Fibroblast of villous mesenchyme (primary cell): ENCODE results near the gene EPHA4. TPM values are rescaled to one million over a fixed set of nuclear protein-coding genes. Genes with fewer than 3 reads are reported as not detected.
A peak's percentile ranks its signal among the peaks of the same experiment; 100 is the strongest.

Experiments
- DNase-seq: peaks from one replicate; pipeline ENCODE4 v3.0.0-alpha.2; 2010; ENCODE audit warnings: low read depth
- H3K4me3 ChIP-seq: 2 replicates; pipeline ENCODE4 v1.5.1; 2011; ENCODE audit warnings: low read depth, mild to moderate bottlenecking, low read length
- CTCF ChIP-seq: IDR thresholded peaks from 2 replicates; pipeline ENCODE4 v1.5.1; 2012; ENCODE audit warnings: low read depth, mild to moderate bottlenecking, low read length; ENCODE audit not compliant: insufficient read depth
- total RNA-seq: library from RNA; depleted of rRNA; stranded (reverse); fragments of >200 nt; gene quantifications from 2 replicates; pipeline ENCODE4 v1.2.3, GENCODE V29; 2012

The EPHA4 gene
- total RNA-seq: 1.9 and 17.3 TPM in 2 replicates

DNA sequence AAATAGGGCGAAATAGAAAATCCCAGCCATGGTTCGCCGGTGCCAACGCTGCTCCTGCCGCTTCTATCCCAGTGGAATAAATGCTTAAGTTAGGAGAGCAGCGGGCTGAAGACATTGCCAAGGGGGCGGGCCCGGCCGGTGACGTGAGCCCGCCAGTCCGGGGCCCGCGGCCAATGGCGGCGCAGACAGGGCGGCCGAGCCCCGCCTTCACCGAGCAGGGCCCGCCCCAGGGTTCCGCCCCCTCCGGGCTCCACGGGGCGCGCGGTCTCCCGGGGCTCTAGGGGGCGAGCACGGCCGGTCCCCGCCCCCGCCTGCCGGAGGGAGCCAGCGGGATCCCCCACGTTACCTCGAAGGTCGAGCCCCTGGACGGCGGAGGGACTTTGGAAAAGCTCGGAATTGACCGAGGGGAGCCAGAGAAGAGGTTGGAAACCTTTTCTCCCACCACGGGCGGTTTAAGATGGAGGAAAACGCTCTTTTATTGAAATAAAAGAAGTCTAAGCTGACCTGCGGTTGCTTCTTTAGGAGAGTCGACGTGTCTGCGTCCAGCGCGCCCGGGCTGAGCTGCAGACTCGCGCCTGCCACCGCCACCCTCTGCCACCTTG is at the start of gene EPHA4:
TSS of gene EPHA4 (minus strand) at position 86 of the 602 bp plus-strand sequence. CDS start at position 30, 56 bp downstream.
- peak within 1 kb of the TSS; percentile 64 for H3K4me3 ChIP-seq
- no peak for TF ChIP-seq CTCF
- peak; percentile 73 for DNase-seq

- TF ChIP-seq CTCF: no peak
- DNase-seq: no peak
- H3K4me3 ChIP-seq: no peak overlapping the region
These were observed 45.9 kb upstream of the EPHA4 start for GRCh38 chr2:221618007-221618406.

- TF ChIP-seq CTCF: no peak
- DNase-seq: no peak
- H3K4me3 ChIP-seq: no peak overlapping the region
These were observed 44.5 kb upstream of the EPHA4 start for GRCh38 chr2:221616561-221616960.

- DNase-seq: no peak
- H3K4me3 ChIP-seq: no peak overlapping the region
- no peak for TF ChIP-seq CTCF
These were observed 42.2 kb upstream of the EPHA4 start for GRCh38 chr2:221614274-221614673.

DNA sequence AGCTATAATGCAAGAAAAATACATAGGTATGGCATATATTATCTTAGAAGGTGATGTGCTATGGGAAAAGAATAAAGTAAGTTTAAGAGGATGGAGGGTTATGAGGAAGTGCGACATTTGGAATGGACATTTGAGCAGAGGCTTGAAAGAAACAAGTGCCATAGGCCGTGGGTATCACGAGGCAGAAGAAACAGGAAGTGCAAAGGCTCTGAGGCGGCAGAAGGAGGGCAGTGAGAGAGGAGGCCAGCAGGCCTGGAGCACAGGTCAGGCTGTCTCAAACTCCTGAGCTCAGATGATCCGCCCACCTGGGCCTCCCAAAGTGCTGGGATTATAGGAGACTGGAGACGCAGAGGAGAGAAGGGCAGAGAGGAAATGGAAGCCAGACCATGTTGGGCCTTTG is 40.7 kb upstream of the EPHA4 start:
- no peak for TF ChIP-seq CTCF
- H3K4me3 ChIP-seq: no peak overlapping the region
- no peak for DNase-seq

DNA sequence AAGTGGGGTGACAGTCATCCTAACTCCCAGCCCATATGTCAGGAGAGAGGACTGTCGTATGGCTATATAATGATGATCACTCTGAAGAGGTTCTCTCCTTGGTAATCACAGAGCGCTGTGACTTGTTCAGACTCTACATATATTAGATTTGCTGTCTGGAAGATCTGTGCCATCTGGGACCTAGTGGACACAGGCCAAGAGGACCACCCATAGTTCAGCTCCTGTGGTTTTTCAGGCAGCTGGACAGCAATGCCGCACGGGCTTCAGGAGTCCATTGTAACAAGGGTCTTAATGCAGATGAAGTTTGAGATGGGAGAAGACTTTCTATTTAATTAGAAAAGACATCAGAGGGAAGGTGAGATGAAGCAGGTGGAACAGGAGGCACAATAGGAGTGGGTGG is 40.1 kb upstream of the EPHA4 start:
- no peak for TF ChIP-seq CTCF
- no peak for DNase-seq
- H3K4me3 ChIP-seq: no peak overlapping the region

- H3K4me3 ChIP-seq: no peak overlapping the region
- TF ChIP-seq CTCF: no peak
- no peak for DNase-seq
These were observed 38.6 kb upstream of the EPHA4 start for GRCh38 chr2:221610675-221611074.
